TTC549 (cell line): ENCODE measurements around the gene SLC44A1.

Experiments used
- FAIRE-seq: peaks from 2 replicates; lab custom pipeline; 2012; peaks lifted over from hg19 to GRCh38; lab: Jason Lieb, UNC

Gene SLC44A1

DNA sequence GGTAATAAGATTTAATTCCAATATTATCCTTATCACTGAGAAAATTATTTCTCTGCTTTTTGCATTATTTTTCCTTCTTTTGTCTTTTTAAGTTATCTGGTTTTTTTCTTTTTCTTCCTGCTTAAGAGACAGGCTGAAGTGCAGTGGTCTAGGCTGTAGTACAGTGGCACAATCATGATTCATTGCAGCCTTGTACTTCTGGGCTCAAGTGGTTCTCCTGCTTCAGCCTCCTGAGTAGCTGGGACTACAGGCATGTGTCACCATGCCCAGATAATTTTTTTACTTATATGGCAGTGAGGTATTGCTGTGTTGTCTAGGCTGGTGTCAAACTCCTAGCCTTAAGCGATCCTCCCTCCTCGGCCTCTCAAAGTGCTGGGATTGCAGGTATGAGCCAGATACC lies 93.9 kb downstream of the SLC44A1 start:
- no peak for FAIRE-seq

DNA sequence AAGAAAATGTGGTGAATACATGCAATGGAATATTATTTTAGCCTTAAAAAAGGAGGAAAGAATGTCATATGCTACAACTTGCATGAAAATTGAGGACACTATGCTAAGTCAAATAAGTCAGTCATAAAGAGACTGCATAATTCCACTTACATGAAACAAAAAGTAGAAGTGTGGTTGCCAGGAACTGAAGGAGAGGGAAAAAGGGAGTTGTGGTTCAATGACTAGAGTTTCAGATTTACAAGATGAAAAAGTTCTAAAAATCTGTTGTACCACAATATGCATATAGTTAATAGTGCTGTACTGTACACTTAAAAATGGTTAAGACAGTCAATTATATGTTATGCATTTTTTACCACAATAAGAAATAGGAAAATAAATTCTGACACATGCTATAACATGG lies 95.4 kb downstream of the SLC44A1 start:
- no peak for FAIRE-seq

DNA sequence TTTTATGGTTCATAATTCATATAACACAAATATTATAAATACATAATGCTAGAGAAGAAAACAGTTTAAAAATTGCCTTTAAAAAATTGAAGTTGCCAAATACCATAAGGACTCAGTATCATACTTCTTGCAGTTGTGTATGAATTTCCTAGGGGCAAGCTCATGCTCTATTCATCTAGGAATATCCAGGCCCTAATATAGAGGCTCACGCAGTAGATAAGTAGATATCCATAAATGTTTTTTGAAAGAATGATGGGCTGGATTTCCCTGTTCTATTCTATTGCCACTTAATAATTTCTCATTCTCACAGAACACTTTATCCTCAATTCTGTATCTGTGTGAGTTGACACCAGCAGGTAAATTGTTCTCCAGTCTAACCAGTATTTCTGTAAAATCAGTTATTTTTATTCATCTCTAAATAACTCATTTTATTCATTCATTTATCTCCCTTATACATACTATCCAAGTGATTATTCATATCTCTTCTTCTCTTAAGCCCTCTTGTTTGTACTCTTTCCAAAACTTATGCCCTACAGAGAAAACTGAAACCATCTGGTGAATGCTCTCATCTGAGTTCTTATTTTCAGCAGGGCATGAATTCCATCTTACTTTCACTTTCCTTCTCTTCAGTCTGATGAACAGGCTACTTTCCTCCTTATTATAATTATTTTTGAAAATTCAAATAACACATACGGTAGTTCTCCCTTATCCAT lies 97.1 kb downstream of the SLC44A1 start:
- no peak for FAIRE-seq

DNA sequence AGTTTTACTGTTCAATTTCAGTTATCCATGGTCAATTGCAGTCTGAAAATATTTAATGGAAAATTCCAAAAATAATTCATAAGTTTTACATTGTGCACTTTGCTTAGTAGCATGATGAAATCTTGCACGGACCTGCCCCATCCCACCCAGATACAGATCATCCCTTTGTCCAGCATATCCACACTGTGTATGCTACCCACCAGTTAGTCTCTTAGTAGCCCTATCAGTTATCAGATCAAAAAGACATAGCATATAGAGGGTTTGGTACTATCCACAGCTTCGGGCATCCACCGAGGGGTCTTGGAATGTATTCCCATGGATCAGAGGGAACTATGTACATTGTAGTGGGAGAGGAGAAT lies 97.7 kb downstream of the SLC44A1 start:
- FAIRE-seq, result no peak

DNA sequence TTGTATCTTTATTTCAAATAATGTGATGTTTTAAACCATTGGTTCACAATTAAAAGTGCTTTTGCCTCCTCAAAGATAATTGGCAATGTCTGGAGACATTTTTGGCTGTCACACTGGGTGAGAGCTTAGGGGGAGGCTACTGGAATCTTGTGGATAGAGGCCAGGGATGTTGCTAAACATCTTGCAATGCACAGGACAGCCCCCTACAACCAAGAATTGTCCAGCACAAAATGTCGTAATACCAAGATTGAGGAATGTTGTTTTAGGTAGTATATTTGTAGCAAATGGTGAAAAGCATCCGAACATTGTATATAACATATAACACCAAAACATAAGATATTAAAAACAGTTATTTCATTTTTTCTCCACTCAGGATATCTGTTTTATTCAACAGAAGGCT lies 99.8 kb downstream of the SLC44A1 start:
- no peak for FAIRE-seq

DNA sequence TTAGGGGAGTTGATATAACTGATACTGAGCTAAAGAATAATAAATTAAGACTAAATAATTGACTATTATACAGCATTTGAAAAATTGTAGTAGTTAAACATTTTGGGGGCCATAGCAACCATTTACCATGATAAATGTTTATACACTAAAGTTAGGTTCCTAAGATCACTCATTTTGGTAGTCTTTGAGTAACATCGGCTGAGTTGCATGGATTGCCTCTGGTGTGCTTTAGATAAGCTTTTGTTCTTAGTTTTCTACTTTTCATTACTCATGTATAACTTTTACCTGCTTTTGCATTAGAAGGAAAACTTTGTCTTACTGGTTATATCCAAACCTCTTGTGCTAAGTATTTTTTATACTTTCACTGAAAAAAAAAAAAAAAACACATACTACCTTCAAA lies 101.2 kb downstream of the SLC44A1 start:
- FAIRE-seq, result no peak

DNA sequence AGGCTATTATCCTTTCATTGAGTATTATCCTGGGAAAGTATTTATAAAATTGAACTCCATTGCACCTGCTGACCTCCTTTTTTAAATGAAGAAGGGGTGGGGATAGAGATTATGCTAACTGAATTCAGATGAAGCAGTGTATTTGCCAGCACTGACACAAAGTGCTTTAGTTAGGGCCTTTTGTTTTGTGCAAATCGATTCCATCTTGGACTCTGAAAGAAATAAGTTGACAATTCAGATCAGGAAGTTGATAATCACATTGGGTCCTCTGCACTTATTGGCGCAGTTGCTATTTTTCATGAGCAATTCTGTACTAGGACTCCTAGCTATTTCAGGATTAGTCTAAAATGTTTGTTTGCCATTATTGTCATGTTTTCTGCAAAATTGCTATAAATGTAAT lies 101.8 kb downstream of the SLC44A1 start:
- no peak for FAIRE-seq

DNA sequence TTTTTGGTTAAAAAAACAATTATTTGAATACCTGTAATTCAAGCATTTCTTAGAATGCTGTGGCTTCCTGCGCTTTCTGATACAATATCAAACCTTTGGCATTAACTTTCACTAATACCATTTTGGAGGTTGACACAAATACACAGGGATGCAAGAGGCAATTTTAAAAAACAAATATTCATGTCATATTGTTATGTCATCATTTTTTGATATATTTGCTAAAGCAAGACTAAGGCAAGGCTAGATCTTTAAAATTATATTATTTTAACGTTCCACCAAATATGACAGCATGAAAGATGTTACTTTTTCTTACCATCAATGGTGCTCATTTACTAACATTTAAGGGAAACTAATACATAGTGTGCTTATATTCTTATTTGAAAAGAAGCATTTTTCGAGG lies 110.0 kb downstream of the SLC44A1 start:
- no peak for FAIRE-seq

DNA sequence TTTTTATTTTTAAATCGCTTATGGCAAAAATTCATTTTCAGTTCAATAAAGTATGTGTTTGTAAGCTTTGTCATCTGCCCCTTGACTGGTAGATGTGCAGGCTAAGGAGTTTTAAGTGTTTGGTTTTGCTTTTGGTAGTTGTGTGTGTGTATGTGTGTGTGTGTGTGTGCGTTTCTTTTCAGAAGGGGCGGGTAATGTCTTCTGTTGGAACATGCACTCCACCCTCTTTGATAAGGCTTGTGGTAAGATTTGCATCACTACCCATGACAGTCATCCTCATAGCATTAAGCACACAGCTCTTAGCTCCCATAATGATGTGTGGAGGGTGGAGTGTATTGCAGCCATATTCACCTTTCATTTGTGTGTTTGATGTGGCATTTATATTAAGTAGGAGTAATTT lies 111.3 kb downstream of the SLC44A1 start:
- FAIRE-seq, result no peak

DNA sequence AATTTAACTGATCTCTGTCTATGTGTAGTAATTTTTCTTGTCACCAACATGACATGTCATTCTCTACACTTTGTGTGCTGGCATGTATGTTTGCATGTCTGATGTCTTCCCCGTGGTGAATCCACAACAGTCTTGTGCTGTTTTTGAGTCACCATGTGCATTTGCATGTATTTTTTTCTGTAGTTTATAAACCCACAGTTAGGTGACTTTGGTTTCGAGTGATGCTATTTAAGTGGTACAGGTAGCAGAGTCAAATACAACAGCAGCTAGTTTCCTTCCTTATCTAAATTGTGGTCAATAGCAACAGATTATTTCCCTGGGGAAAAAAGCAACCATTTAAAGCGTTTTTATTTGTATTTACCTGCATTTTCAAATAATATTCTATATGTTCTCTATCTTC lies 113.5 kb downstream of the SLC44A1 start:
- no peak for FAIRE-seq

DNA sequence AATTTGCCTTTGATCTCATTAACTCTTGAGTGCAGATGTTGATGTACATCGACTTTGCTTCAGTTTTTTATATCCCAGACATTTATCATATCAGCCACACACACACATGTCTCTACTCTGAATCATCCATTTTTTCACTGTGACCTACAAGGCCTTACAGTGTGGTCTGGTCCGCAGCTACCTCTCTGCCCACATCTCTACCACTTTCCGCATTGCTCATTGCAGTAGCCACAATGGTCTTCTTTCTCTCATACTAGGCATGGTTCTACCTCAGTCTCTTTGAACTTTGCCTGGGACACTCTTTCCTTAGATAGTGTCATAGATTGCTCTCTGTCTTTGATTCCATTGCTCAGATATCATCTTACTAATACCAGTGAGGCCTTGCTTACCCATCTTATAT lies 115.4 kb downstream of the SLC44A1 start:
- FAIRE-seq, result no peak

DNA sequence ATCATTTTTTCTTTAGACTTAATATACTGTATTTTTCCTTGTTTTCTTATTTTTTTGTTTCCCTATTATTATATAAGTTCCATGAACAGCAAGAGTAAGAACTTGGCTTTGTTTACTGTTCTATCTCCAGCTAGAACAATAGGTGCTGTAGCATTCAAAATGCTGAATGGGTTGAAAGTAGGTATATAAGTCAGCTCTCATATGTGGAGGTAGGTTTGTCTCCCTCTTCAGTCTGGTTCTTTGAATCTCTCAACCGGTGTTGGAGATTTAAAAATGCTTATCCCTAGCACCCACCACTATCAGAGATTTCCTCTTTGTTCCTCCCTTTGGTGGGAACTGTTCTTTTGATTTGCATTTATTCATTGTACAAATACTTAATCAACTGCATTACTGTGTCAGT lies 115.9 kb downstream of the SLC44A1 start:
- FAIRE-seq, result no peak

DNA sequence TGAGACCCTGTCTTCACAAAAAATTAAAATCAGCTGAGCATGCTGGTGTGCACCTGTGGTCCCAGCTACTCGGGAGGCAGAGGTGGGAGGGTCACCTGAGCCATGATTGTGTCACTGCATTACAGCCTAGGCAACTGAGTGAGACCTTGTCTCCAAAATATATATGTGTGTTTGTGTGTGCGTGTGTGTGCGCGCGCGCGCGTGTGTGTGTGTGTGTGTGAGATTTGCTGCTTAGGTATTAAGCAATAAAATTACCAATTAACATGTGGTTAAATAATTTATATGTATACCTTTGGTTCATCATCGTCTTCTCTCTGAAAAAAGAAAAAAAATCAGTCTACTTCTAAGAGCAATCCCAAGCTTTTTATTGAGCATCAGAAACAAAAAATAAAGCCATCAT lies 117.4 kb downstream of the SLC44A1 start:
- FAIRE-seq, result no peak

DNA sequence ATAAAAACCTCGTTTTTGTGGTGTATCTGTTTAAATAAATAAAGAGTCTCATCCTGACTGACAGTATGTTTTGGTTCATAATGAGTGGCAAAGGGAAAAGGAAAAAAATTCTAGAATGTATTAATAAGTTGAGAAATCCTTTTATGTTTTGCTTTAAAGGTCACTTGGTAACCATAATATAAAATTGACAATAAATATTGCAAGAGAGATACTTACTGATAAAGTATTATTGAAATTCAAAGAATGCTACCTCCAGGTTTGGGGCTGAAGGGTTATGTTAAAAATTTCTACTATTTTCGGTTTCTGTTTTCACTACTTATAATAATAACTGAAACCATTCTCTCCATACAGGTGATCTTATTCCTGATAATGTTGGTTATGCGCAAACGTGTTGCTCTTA lies 118.0 kb downstream of the SLC44A1 start:
- no peak for FAIRE-seq

DNA sequence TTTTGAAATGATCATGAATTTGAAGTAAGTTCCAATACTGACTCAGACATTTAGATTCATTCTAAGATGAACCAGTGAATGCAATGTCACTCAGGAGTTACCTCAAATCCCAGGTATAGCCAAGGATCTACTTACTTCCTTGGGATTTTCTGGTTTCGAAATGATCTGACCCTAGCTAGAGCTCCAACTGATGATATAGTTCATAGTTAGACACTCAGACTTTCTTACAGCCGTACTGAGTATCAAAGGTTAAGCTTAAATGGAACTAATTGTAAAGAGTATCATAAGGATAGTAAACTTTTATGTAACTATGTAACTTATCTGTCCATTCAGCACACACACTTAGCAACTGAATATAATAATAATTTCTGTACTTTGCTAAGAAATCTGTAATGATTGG lies 119.4 kb downstream of the SLC44A1 start:
- FAIRE-seq, result no peak

DNA sequence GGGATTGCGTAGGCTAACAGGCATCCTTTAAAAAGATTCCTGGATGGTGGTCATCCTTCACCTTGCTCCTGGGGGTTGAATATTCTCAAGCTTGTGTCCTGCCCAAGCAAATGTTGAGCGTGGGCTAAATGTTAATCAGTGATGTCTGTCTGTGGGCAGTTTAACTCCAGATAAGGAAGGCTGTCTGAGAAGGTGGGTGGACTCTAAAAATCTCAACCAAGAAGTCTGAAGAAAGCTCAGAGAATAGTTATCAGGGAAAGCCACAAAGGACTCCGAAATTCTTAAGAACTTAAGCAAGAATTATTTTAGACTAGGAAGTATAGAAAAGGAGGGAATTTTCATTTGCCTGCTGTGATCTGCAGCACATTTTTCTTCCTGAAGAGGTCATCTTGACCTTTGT lies 125.5 kb downstream of the SLC44A1 start:
- FAIRE-seq, result no peak

DNA sequence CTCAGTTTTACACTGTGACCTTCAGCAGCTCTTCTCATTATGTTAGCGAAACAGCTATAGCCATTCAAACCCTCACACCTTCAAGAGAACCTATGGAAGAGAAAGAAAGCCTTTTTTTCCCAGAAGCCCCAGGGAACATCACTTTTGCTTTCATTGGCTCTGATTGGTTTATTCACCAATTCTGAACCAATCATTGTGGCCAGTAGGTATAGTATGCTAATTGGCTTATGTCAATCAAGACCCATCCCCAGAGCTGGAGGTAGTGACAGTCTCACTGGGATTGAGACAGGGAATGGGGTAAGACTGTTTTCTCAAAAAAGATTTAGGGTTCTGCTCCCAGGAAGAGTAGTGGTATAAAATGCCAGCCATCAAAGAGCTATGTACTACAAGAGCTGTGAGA lies 129.3 kb downstream of the SLC44A1 start:
- FAIRE-seq, result no peak

DNA sequence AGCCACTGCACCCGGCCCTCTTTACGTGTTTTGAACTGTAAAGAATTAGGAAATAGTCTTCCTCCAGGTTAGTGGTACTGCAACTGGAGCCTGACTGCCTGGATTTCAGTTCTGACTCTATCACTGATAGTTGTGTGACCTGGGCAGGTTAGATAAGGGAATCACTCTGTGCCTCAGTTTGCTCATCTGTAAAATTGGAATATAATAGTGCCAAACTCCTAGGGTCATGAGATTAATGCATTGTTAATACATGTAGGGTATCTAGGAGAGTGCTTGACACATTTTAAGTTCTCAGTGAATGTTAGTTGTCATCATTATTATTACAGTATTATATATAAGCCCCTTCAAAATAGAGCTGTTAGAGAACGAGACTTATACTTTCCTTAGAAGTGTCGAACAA lies 130.9 kb downstream of the SLC44A1 start:
- FAIRE-seq, result no peak

DNA sequence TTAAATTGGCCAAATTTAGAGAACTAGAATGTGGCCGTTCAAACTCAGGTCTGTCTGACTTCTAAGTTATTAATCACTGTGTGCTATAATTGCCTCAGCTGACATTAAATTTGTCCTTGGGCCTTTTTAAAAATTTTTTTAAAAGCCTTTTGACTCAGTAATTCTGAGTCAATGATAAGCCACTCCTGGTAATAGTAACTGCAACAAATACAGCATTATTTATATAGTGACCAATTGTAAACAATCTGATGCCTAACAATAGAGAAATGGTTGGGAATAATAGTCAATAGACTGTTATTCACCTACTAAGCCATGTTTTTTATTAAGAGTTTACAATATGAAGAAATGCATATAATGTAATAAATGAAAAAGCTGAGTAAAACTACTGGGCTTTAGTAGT lies 132.4 kb downstream of the SLC44A1 start:
- FAIRE-seq, result no peak

DNA sequence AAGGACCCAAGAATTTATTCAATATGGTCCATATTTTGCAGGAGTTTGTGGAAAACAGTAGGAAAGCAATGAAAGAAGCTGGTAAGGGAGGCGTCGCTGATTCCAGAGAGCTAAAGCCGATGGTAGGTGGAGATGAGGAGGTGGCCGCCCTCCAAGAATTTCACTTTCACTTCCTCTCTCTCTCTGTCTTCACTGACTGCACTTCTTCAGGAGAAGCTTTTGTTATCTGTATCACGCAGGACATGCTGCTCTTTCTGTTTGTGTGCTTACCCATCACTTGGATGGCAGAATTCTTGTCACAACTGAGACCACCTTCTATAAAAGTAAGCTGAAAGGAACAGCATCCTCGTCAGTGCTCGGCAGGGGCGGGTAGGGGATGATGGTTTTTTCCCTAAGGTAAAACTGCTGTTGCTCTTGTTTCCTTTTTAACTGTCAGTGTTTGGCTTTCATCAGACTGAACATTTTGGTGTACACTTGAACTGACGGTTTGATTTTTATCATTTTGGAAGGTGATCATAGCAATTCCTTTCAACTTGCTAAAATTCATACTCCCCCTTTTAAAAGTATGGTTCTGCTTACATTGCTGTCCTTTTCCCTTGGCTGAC lies 141.0 kb downstream of the SLC44A1 start:
- no peak for FAIRE-seq

DNA sequence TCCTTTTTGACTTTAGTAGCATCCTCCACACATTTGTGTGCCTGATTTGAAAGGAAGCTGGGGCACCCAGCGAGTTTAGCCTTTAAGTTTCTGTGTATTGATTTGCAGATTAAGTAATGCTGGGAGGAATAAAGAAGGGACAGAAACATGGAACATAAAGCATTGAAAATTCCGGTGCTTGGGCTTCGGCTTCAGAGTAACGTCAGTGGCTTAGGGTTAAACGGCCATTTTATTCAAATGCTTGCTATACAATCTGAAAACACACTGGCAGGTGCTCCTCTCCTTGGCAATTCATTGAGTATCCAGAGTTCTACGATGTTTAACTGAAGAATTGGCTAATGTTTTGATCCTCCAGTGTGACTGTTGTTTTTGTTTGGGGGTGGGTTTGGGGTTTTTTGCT lies 145.3 kb downstream of the SLC44A1 start:
- FAIRE-seq, result no peak

DNA sequence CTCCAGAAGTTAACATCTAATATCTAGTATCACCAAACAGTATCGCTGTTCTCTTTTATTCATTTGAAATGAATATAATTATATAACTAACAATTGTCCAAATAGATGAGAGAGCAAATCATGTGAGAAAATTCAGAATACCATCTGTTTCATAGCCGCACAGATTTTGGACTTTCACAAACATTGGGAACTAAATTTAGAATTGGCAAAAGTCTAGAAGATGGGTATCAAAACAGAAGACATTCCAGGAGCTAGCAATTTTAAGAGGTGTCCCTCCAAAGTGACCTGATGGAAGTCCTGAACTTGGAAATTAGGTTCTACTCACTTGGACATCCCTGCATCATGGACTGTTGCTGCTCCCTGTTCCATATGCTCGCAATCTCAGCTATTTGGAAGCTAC lies 146.4 kb downstream of the SLC44A1 start:
- FAIRE-seq, result no peak

DNA sequence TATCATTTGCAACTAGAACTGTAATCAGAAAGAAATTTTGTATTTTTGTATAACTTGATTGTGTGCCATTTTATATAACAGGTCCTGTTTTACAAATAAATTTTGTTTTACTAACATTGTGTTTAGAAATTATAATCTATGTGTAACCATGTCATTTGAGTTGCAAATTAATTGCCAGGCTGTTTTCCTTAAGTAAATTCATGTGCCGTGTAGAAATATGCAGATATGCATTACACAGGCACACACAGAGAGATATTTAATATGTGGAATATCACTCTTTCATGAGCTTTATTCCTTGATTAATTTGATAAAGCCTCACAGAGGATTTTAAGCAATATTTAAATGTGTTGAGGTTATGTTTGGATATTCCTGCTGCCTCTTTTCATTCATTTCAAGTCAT lies 146.8 kb downstream of the SLC44A1 start:
- no peak for FAIRE-seq

DNA sequence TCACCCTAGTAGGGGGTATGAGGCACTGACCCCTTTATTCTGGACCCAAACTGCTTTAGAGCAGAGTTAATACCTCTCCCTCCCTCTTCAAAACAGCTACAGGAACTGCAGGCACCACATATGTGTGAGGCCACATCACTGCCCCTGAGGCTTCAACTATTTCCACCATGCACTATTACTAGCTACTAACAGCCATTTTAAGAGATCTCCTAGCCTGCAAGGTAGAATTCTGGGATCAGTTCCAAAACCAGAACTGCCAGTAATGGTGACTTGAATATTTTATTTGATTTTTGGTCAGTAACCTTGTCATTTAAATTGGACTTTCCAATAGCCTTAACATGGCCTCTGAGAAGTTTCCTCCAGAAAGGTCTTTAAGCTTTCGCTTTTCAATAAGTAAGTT lies 148.1 kb downstream of the SLC44A1 start:
- FAIRE-seq, result no peak
